Fibroblast of skin of back (primary cell): ENCODE measurements around the gene AANAT. TPM values are rescaled to one million over a fixed set of nuclear protein-coding genes. Genes with fewer than 3 reads are reported as not detected.

ENCODE experiments used
- DNase-seq: peaks from one replicate; pipeline ENCODE4 v3.0.0-alpha.2; 2013
- polyA plus RNA-seq, 2 experiments: library from polyadenylated mRNA; unstranded; fragments of 120-200 nt; gene quantifications; one replicate each; pipeline ENCODE4 v1.2.1, GENCODE V29; 2013; ENCODE audit not compliant: insufficient read length in 2 of 2

The AANAT gene
- not detected for polyA plus RNA-seq (2013, experiment 1 of 2; ENCODE audit: insufficient read length)
- 0.18 TPM for polyA plus RNA-seq (2013, experiment 2 of 2; ENCODE audit: insufficient read length)

- DNase-seq, result no peak
Measured at GRCh38 chr17:76467366-76467765, at the start of gene AANAT. AANAT (plus strand) TSS chr17:76467603; CDS start chr17:76468747, 1,144 bp downstream.

- DNase-seq, result no peak
Measured at GRCh38 chr17:76419576-76420260, 47.7 kb upstream of the AANAT start.

- DNase-seq, result no peak
Measured at GRCh38 chr17:76420356-76421043, 46.9 kb upstream of the AANAT start.

GRCh38 chr17:76421044-76421407, 46.4 kb upstream of the AANAT start:
- peak; percentile 70 for DNase-seq

GRCh38 chr17:76422406-76422805, 45.0 kb upstream of the AANAT start:
- no peak for DNase-seq

- no peak for DNase-seq
Measured at GRCh38 chr17:76422860-76423259, 44.5 kb upstream of the AANAT start.

GRCh38 chr17:76426853-76427252, 40.5 kb upstream of the AANAT start:
- DNase-seq, result no peak

- peak; percentile 28 for DNase-seq
Measured at GRCh38 chr17:76427501-76428231, 39.7 kb upstream of the AANAT start.

GRCh38 chr17:76428511-76428910, 38.9 kb upstream of the AANAT start:
- no peak for DNase-seq

- no peak for DNase-seq
Measured at GRCh38 chr17:76431509-76431908, 35.9 kb upstream of the AANAT start.

- DNase-seq, result peak; percentile 32
Measured at GRCh38 chr17:76432004-76432403, 35.4 kb upstream of the AANAT start.

GRCh38 chr17:76432712-76433336, 34.6 kb upstream of the AANAT start:
- peak; percentile 41 for DNase-seq

GRCh38 chr17:76433693-76434092, 33.7 kb upstream of the AANAT start:
- no peak for DNase-seq

GRCh38 chr17:76434870-76435269, 32.5 kb upstream of the AANAT start:
- DNase-seq, result no peak

- no peak for DNase-seq
Measured at GRCh38 chr17:76435751-76436150, 31.7 kb upstream of the AANAT start.

GRCh38 chr17:76437467-76438402, 29.7 kb upstream of the AANAT start:
- DNase-seq, result no peak

- DNase-seq, result no peak
Measured at GRCh38 chr17:76438906-76439305, 28.5 kb upstream of the AANAT start.

GRCh38 chr17:76439314-76439928, 28.0 kb upstream of the AANAT start:
- no peak for DNase-seq

GRCh38 chr17:76440751-76441362, 26.5 kb upstream of the AANAT start:
- no peak for DNase-seq

GRCh38 chr17:76441686-76442340, 25.6 kb upstream of the AANAT start:
- DNase-seq, result no peak
